Stimulated activated CD8-positive, alpha-beta memory T cell treated with anti-CD3 and anti-CD28 coated beads, Interleukin-15, amount 100 ng/mL, for 24 hours (primary cell): ENCODE data around the gene DOCK10.
"Not testable (repeated sequence)": the region's sequence is repeated elsewhere in the genome, so short reads cannot be mapped to it uniquely, and the experiment has no call there.

Source experiments
- DNase-seq: peaks from one replicate; pipeline ENCODE4 v3.0.0-alpha.2; 2020; ENCODE audit warnings: low read depth

DOCK10 gene

GRCh38 chr2:224918626-224919471, 123.4 kb downstream of the DOCK10 start:
- DNase-seq: no peak

GRCh38 chr2:224917246-224917645, 125.0 kb downstream of the DOCK10 start:
- DNase-seq: not testable (repeated sequence)

- no peak for DNase-seq
Measured at GRCh38 chr2:224915136-224915535, 127.1 kb downstream of the DOCK10 start.

GRCh38 chr2:224910574-224910925, 131.7 kb downstream of the DOCK10 start:
- DNase-seq: no peak

GRCh38 chr2:224909885-224910573, 132.2 kb downstream of the DOCK10 start:
- DNase-seq: no peak

GRCh38 chr2:224908818-224909217, 133.4 kb downstream of the DOCK10 start:
- DNase-seq: no peak

GRCh38 chr2:224904381-224904780, 137.9 kb downstream of the DOCK10 start:
- no peak for DNase-seq

- DNase-seq: no peak
Measured at GRCh38 chr2:224903621-224904020, 138.6 kb downstream of the DOCK10 start.

GRCh38 chr2:224901121-224901676, 141.1 kb downstream of the DOCK10 start:
- no peak for DNase-seq

GRCh38 chr2:224895377-224895776, 146.9 kb downstream of the DOCK10 start:
- DNase-seq: no peak

- DNase-seq: no peak
Measured at GRCh38 chr2:224894356-224894755, 147.9 kb downstream of the DOCK10 start.

GRCh38 chr2:224893848-224894247, 148.4 kb downstream of the DOCK10 start:
- no peak for DNase-seq

GRCh38 chr2:224892574-224893204, 149.6 kb downstream of the DOCK10 start:
- no peak for DNase-seq

- no peak for DNase-seq
Measured at GRCh38 chr2:224890372-224890771, 151.9 kb downstream of the DOCK10 start.

- DNase-seq: no peak
Measured at GRCh38 chr2:224887141-224887540, 155.1 kb downstream of the DOCK10 start.

- no peak for DNase-seq
Measured at GRCh38 chr2:224885836-224886547, 156.3 kb downstream of the DOCK10 start.

- DNase-seq: no peak
Measured at GRCh38 chr2:224885291-224885690, 157.0 kb downstream of the DOCK10 start.

GRCh38 chr2:224884188-224884587, 158.1 kb downstream of the DOCK10 start:
- no peak for DNase-seq

GRCh38 chr2:224883700-224884099, 158.6 kb downstream of the DOCK10 start:
- DNase-seq: no peak

- no peak for DNase-seq
Measured at GRCh38 chr2:224883172-224883516, 159.1 kb downstream of the DOCK10 start.

- no peak for DNase-seq
Measured at GRCh38 chr2:224882291-224883171, 159.7 kb downstream of the DOCK10 start.
